OCI-LY1 (cell line): ENCODE data around the gene GALNT10.

Experiments
- H2AFZ ChIP-seq: fragments of 200-600 bp; sonication (generic), shearing (Covaris generic); 2 replicates; pipeline ENCODE4 v1.6.0; 2014; ENCODE audit warnings: antibody characterized with exemption, mild to moderate bottlenecking, low read length
- H3F3A ChIP-seq: fragments of 200-600 bp; sonication (generic), shearing (Covaris generic); 2 replicates; pipeline ENCODE4 v1.6.0; 2014; ENCODE audit warnings: mild to moderate bottlenecking, antibody characterized with exemption, low read length, moderate library complexity; ENCODE audit not compliant: insufficient read depth
- H3K27ac ChIP-seq: fragments of 200-600 bp; sonication (generic); 2 replicates; pipeline ENCODE4 v1.5.1; 2014; ENCODE audit warnings: low read length, mixed run types, mild to moderate bottlenecking, low read depth; ENCODE audit not compliant: poor library complexity, severe bottlenecking
- H3K27me3 ChIP-seq: fragments of 200-600 bp; sonication (generic); 2 replicates; pipeline ENCODE4 v1.6.0; 2014; ENCODE audit warnings: antibody characterized with exemption, mild to moderate bottlenecking, low read length, moderate library complexity; ENCODE audit not compliant: insufficient read depth
- H3K36me3 ChIP-seq: fragments of 200-600 bp; sonication (generic); 2 replicates; pipeline ENCODE4 v1.6.1; 2014; ENCODE audit warnings: mild to moderate bottlenecking, antibody characterized with exemption, low read length, moderate library complexity, mixed read lengths; ENCODE audit not compliant: insufficient read depth
- H3K4me1 ChIP-seq: fragments of 200-600 bp; sonication (generic); 2 replicates; pipeline ENCODE4 v1.5.1; 2014; ENCODE audit warnings: mild to moderate bottlenecking, low read length, moderate library complexity; ENCODE audit not compliant: insufficient read depth, severe bottlenecking
- H3K4me2 ChIP-seq: fragments of 200-600 bp; sonication (generic), shearing (Covaris generic); 2 replicates; pipeline ENCODE4 v1.6.1; 2014; ENCODE audit warnings: low read length
- H3K4me3 ChIP-seq: fragments of 200-600 bp; sonication (generic); 2 replicates; pipeline ENCODE4 v1.5.1; 2014; ENCODE audit warnings: low read length, low read depth, mild to moderate bottlenecking, mixed read lengths; ENCODE audit not compliant: poor library complexity, severe bottlenecking
- H3K79me2 ChIP-seq: fragments of 200-600 bp; shearing (Covaris generic); 2 replicates; pipeline ENCODE4 v1.6.1; 2016; ENCODE audit warnings: mixed run types, low read length, mixed read lengths; ENCODE audit not compliant: insufficient read depth
- H3K9ac ChIP-seq: fragments of 200-600 bp; sonication (generic), shearing (Covaris generic); 2 replicates; pipeline ENCODE4 v1.6.1; 2014; ENCODE audit warnings: mild to moderate bottlenecking, low read length, mixed read lengths
- H3K9me2 ChIP-seq: fragments of 200-600 bp; sonication (generic), shearing (Covaris generic); 2 replicates; pipeline ENCODE4 v1.6.1; 2014; ENCODE audit warnings: low read depth, mild to moderate bottlenecking, low read length, mixed read lengths
- H3K9me3 ChIP-seq: fragments of 200-600 bp; shearing (Covaris generic); 2 replicates; pipeline ENCODE4 v1.6.1; 2014; ENCODE audit warnings: low read length, mixed read lengths
- H4K20me1 ChIP-seq: fragments of 200-600 bp; sonication (generic), shearing (Covaris generic); 2 replicates; pipeline ENCODE4 v1.6.0; 2016; ENCODE audit warnings: mild to moderate bottlenecking, low read length; ENCODE audit not compliant: insufficient read depth
- EZH2 ChIP-seq: fragments of 200-600 bp; sonication (generic), shearing (Covaris generic); IDR thresholded peaks from 2 replicates; pipeline ENCODE4 v1.8.0; 2017; ENCODE audit warnings: borderline replicate concordance, mixed run types, mild to moderate bottlenecking, antibody characterized with exemption, low read length, moderate library complexity, mixed read lengths
- TF ChIP-seq, protein P1 (sequence below): fragments of 200-600 bp; sonication (generic), shearing (Covaris generic); IDR thresholded peaks from 2 replicates; pipeline ENCODE4 v1.5.1; 2017; ENCODE audit warnings: mild to moderate bottlenecking, antibody characterized with exemption, low read length, moderate library complexity, mixed read lengths

GALNT10 gene

DNA sequence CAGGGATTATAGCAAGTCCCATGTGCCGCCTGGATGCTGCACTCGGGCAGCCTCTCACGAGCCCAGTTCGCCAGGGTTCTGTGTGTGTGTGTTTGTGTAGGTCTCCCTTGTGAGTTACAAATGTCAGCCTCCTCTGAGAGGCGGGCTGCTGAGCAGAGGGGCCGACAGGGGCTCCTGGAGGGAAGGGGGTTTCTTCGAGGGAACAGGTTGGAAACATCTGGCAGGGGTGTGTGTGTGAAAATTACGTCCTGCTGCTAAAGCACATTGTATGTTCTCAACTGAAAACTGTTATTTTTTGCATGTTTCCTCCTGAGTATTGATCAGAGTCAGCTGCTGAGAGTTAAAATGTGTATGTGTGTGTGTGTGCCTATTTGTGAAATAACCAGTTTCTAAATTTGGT lies 9.7 kb downstream of the GALNT10 start:
- no peaks in the 10 kb centered on the region for H3K9me3 ChIP-seq
- H3F3A ChIP-seq = no peaks in the 10 kb centered on the region
- TF ChIP-seq EZH2 = no peak
- TF ChIP-seq, protein P1, sequence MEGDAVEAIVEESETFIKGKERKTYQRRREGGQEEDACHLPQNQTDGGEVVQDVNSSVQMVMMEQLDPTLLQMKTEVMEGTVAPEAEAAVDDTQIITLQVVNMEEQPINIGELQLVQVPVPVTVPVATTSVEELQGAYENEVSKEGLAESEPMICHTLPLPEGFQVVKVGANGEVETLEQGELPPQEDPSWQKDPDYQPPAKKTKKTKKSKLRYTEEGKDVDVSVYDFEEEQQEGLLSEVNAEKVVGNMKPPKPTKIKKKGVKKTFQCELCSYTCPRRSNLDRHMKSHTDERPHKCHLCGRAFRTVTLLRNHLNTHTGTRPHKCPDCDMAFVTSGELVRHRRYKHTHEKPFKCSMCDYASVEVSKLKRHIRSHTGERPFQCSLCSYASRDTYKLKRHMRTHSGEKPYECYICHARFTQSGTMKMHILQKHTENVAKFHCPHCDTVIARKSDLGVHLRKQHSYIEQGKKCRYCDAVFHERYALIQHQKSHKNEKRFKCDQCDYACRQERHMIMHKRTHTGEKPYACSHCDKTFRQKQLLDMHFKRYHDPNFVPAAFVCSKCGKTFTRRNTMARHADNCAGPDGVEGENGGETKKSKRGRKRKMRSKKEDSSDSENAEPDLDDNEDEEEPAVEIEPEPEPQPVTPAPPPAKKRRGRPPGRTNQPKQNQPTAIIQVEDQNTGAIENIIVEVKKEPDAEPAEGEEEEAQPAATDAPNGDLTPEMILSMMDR = no peak
- no peaks in the 10 kb centered on the region for H3K36me3 ChIP-seq
- no peak overlapping the region for H3K4me3 ChIP-seq
- H3K9ac ChIP-seq = no peak overlapping the region
- no peak overlapping the region for H3K4me2 ChIP-seq
- H3K27me3 ChIP-seq = no peaks in the 10 kb centered on the region
- no peaks in the 10 kb centered on the region for H4K20me1 ChIP-seq
- H2AFZ ChIP-seq = no peak overlapping the region
- H3K27ac ChIP-seq = no peak overlapping the region
- H3K4me1 ChIP-seq = no peaks in the 10 kb centered on the region
- no peaks in the 10 kb centered on the region for H3K79me2 ChIP-seq
- no peaks in the 10 kb centered on the region for H3K9me2 ChIP-seq

DNA sequence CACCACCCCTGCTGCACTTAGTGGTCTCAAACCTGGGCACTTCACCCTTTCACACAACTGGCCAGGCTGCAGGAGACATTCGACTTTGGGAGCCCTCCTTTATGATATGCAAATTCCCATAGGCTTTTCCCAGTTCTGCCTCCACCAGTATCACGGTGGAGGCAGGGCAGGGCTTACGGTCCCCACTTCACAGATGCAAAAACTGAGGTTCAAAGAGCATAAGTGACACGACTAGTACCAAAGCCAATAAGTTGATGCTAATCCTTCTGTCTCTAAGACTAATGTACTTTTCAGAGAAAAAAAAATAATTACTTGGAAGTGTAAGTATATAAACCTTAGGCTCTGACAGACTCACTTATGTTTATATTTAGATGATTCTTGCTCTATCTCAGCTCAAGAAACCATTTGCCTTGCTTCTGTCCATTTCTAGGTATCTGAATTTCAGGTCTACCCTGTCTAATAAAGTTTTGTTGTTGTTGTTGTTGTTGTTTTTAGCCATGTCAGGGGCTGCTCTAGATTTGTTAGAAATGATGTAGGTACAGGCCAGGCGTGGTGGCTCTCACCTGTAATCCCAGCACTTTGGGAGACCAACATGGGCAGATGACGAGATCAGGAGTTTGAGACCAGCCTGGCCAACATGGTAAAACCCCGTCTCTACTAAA lies 10.7 kb downstream of the GALNT10 start:
- H3K4me3 ChIP-seq = no peak overlapping the region
- no peaks in the 10 kb centered on the region for H3K79me2 ChIP-seq
- H3K9ac ChIP-seq = no peak overlapping the region
- no peaks in the 10 kb centered on the region for H3K36me3 ChIP-seq
- H4K20me1 ChIP-seq = no peaks in the 10 kb centered on the region
- no peaks in the 10 kb centered on the region for H3K9me3 ChIP-seq
- no peaks in the 10 kb centered on the region for H3F3A ChIP-seq
- no peaks in the 10 kb centered on the region for H3K9me2 ChIP-seq
- H3K27ac ChIP-seq = no peak overlapping the region
- no peaks in the 10 kb centered on the region for H3K4me1 ChIP-seq
- TF ChIP-seq, protein P1 = no peak
- no peak for TF ChIP-seq EZH2
- no peaks in the 10 kb centered on the region for H3K27me3 ChIP-seq
- H3K4me2 ChIP-seq = no peak overlapping the region
- H2AFZ ChIP-seq = no peak overlapping the region

DNA sequence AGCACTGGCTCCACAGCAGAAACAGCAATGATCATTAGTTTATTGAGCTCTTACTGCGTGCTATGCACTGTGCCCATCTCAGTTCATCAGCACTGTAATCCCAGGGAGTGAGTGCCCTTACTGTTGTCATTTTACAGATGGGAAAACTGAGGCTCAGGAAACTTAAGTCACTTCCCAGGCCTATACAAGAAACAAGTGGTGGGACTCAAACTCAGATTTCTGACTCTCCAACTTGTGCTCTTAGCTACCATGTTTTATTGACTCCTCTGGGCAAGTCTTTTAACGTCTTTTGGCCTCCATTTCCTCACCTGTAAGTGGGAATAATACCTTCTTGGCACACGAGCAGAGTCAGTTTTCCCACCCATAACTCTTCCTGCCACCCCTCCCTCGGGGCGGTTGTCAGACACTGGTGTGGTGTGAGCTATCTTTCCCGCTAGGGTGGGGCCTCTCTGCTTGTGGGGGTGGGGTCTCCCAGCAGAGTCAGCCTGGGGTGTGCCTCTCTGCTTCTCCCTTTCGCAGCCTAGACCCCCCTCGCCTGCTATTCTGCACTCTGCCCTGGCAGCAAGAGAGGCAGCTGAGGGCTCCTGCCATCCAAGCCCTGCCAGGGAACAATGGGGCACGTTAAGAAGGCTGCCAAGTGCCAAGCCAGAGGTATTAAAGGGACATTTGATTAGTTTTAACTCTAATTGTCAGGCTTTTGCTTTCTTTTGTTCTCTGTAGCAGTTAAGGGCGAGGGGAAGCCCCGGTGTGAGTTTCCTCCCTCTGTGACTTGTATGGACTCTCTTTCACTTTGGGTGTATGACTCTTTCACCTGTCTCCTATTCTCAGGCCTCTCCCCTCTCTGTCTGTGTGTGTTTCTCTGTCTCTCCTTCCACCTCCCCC lies 12.1 kb downstream of the GALNT10 start:
- Histone ChIP-seq H3K9me3 (no peaks in the 10 kb centered on the region), H3K79me2 (no peaks in the 10 kb centered on the region), H3K36me3 (no peaks in the 10 kb centered on the region), H4K20me1 (no peaks in the 10 kb centered on the region), H3K27me3 (no peaks in the 10 kb centered on the region), H3K4me1 (no peaks in the 10 kb centered on the region), H3K9ac (no peak overlapping the region), H2AFZ (no peak overlapping the region), H3K4me3 (no peak overlapping the region), H3K9me2 (no peaks in the 10 kb centered on the region), H3K4me2 (no peak overlapping the region), H3K27ac (no peak overlapping the region), H3F3A (no peaks in the 10 kb centered on the region)
- TF ChIP-seq, protein P1 = no peak
- no peak for TF ChIP-seq EZH2
